OCI-LY7 (cell line): Measurements from ENCODE around the gene GNL1.

Experiments used
- EZH2phosphoT487 ChIP-seq: fragments of 200-600 bp; sonication (generic); IDR thresholded peaks from 2 replicates; pipeline ENCODE4 v1.6.1; 2018; ENCODE audit warnings: low read depth, borderline replicate concordance, mild to moderate bottlenecking, mixed run types, antibody characterized with exemption, low read length, moderate library complexity, mixed read lengths
- TF ChIP-seq, protein P1 (sequence below): fragments of 200-600 bp; sonication (generic); conservative IDR thresholded peaks from 2 replicates; pipeline ENCODE4 v1.5.1; 2014; ENCODE audit warnings: mild to moderate bottlenecking, antibody characterized with exemption, low read length, moderate library complexity, mixed read lengths

- TF ChIP-seq, protein P1, sequence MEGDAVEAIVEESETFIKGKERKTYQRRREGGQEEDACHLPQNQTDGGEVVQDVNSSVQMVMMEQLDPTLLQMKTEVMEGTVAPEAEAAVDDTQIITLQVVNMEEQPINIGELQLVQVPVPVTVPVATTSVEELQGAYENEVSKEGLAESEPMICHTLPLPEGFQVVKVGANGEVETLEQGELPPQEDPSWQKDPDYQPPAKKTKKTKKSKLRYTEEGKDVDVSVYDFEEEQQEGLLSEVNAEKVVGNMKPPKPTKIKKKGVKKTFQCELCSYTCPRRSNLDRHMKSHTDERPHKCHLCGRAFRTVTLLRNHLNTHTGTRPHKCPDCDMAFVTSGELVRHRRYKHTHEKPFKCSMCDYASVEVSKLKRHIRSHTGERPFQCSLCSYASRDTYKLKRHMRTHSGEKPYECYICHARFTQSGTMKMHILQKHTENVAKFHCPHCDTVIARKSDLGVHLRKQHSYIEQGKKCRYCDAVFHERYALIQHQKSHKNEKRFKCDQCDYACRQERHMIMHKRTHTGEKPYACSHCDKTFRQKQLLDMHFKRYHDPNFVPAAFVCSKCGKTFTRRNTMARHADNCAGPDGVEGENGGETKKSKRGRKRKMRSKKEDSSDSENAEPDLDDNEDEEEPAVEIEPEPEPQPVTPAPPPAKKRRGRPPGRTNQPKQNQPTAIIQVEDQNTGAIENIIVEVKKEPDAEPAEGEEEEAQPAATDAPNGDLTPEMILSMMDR: no peak
- TF ChIP-seq EZH2phosphoT487: no peak
These were observed 55.6 kb downstream of the GNL1 start for GRCh38 chr6:30500421-30501355.
